ENCODE data around the gene FBXL17. TPM values are rescaled to one million over a fixed set of nuclear protein-coding genes. Genes with fewer than 3 reads are reported as not detected.

Gene FBXL17
- total and polyA plus RNA-seq, 2 of the 4 experiments (the other 2 are of a cell fraction) = 3.9 to 8.1 TPM

DNA sequence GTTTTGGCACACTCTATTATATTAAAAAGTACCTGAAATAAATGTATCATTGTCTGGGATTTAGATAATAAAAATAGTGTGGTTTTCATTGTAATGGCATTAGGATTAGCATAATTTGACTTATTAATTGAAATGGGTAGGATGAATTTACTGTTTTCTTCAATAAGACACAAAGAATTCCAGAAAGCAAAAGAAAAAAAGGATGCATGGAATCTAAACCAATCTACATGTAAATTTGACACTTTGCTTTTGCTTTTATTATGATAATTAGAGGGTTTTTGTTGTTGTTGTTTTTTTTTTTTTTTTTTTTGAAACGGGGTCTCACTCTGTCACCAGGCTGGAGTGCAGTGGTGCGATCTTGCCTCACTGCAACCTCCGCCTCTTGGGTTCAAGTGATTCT is 406.3 kb downstream of the FBXL17 start:
- in situ Hi-C loops (cut with MboI; ENCODE audit: low sequenced_read_pairs) (no loop called here), intact Hi-C loops (cut with micrococcal nuclease) (no loop called here), dilution Hi-C loops (cut with HindIII; ENCODE audit: low sequenced_read_pairs, unreplicated experiment) (no loop called here)
- BruUV-seq (replicated peaks) = no TSS peak
- no peak for TF ChIP-seq NFE2L2 (IDR thresholded peaks at IDR 0.05; ENCODE audit: low read depth, low read length)
- no peak for TF ChIP-seq SMC3 (IDR thresholded peaks at IDR 0.05; ENCODE audit: low read depth, low read length)
- TF ChIP-seq RCOR1 (IDR thresholded peaks at IDR 0.05; ENCODE audit: insufficient replicate concordance, low read length) = no peak
- no peak for TF ChIP-seq RAD21 (IDR thresholded peaks at IDR 0.05; ENCODE audit: low read length)
- TF ChIP-seq, protein P1, sequence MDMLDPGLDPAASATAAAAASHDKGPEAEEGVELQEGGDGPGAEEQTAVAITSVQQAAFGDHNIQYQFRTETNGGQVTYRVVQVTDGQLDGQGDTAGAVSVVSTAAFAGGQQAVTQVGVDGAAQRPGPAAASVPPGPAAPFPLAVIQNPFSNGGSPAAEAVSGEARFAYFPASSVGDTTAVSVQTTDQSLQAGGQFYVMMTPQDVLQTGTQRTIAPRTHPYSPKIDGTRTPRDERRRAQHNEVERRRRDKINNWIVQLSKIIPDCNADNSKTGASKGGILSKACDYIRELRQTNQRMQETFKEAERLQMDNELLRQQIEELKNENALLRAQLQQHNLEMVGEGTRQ (IDR thresholded peaks at IDR 0.05; ENCODE audit: low read depth, low read length) = no peak
- TF ChIP-seq MXI1 (IDR thresholded peaks at IDR 0.05; ENCODE audit: borderline replicate concordance, low read depth, low read length) = no peak
- TF ChIP-seq MAFK (IDR thresholded peaks at IDR 0.05; ENCODE audit: low read depth, low read length) = no peak
- TF ChIP-seq, protein P2, sequence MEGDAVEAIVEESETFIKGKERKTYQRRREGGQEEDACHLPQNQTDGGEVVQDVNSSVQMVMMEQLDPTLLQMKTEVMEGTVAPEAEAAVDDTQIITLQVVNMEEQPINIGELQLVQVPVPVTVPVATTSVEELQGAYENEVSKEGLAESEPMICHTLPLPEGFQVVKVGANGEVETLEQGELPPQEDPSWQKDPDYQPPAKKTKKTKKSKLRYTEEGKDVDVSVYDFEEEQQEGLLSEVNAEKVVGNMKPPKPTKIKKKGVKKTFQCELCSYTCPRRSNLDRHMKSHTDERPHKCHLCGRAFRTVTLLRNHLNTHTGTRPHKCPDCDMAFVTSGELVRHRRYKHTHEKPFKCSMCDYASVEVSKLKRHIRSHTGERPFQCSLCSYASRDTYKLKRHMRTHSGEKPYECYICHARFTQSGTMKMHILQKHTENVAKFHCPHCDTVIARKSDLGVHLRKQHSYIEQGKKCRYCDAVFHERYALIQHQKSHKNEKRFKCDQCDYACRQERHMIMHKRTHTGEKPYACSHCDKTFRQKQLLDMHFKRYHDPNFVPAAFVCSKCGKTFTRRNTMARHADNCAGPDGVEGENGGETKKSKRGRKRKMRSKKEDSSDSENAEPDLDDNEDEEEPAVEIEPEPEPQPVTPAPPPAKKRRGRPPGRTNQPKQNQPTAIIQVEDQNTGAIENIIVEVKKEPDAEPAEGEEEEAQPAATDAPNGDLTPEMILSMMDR (conservative IDR thresholded peaks at IDR 0.05; ENCODE audit: low read depth, low read length) = no peak
- TF ChIP-seq FOS (IDR thresholded peaks at IDR 0.05; ENCODE audit: low read depth, low read length) = no peak
- no peak for TF ChIP-seq CEBPB (IDR thresholded peaks at IDR 0.05; ENCODE audit: low read depth, low read length)
- no peak for TF ChIP-seq BHLHE40 (IDR thresholded peaks at IDR 0.05; ENCODE audit: low read depth, low read length)
- TF ChIP-seq MAZ (IDR thresholded peaks at IDR 0.05; ENCODE audit: borderline replicate concordance, low read depth, low read length) = no peak
- ChIA-PET POLR2A (ENCODE audit: unreplicated experiment) (no interaction called here), CTCF (no interaction called here)
- no peaks in the 10 kb centered on the region for H3K9me3 ChIP-seq (ENCODE audit: control insufficient read depth, insufficient read depth, low read length)
- ATAC-seq (ENCODE audit: low read depth) = no peak
- no peak overlapping the region for H4K91ac ChIP-seq (ENCODE audit: insufficient read depth, low read depth, low read length)
- no peak overlapping the region for H2AK5ac ChIP-seq (ENCODE audit: low read depth, low read length)
- no peak overlapping the region for H3K23ac ChIP-seq (ENCODE audit: low read depth, low read length)
- H3K9me1 ChIP-seq (ENCODE audit: insufficient read depth, low read length) = 0 out of 2 replicates have a peak, but pooled peaks cover 2% of the 10 kb centered on the region
- H3K27me3 ChIP-seq (ENCODE audit: control insufficient read depth, insufficient read depth, low read length) = no peaks in the 10 kb centered on the region
- H4K8ac ChIP-seq (ENCODE audit: low read depth in 2 of 2, low read length in 2 of 2) = no peak overlapping the region
- H2BK5ac ChIP-seq (ENCODE audit: low read depth, low read length, poor library complexity, severe bottlenecking) = no peak overlapping the region
- H2BK120ac ChIP-seq (ENCODE audit: low read depth, low read length) = no peak overlapping the region
- no peak overlapping the region for H2AK9ac ChIP-seq (replicated peaks; ENCODE audit: low read depth, low read length, poor library complexity)
- H3K36me3 ChIP-seq (ENCODE audit: control insufficient read depth, insufficient read depth, low read length) = no peaks in the 10 kb centered on the region
- no peak overlapping the region for H3K14ac ChIP-seq (replicated peaks; ENCODE audit: low read depth, low read length)
- no peak overlapping the region for H3K4me3 ChIP-seq (ENCODE audit: insufficient read depth, low read depth, low read length)
- no peak overlapping the region for H3K4me2 ChIP-seq (ENCODE audit: low read depth, low read length)
- no peak overlapping the region for H2AFZ ChIP-seq (replicated peaks; ENCODE audit: low read length, poor library complexity)
- H4K5ac ChIP-seq (ENCODE audit: low read depth, low read length) = no peak overlapping the region
- no peak overlapping the region for H3K18ac ChIP-seq (ENCODE audit: low read depth, low read length)
- peaks cover 3% of the 10 kb centered on the region; the same call in 1 of the 2 replicates for H3K4me1 ChIP-seq (ENCODE audit: control insufficient read depth, insufficient read depth, low read length)
- no peak overlapping the region for H2BK15ac ChIP-seq (ENCODE audit: low read depth, low read length)
- no peak overlapping the region for H3K27ac ChIP-seq (ENCODE audit: insufficient read depth, low read length)
- WGBS, 2 experiments (ENCODE audit: extremely low coverage in 2 of 2, insufficient read length in 1 of 2) = no CpG with 5 or more reads among the region's 3 CpGs
- no peak overlapping the region for H3K4ac ChIP-seq (ENCODE audit: low read depth, low read length)
- H3K79me1 ChIP-seq (ENCODE audit: low read depth in 1 of 2, low read length in 2 of 2) = no peaks in the 10 kb centered on the region
- H2BK20ac ChIP-seq (ENCODE audit: low read depth, low read length) = no peak overlapping the region
- no peak overlapping the region for H3K9ac ChIP-seq (ENCODE audit: low read depth, low read length)
- H3K56ac ChIP-seq (ENCODE audit: extremely low read depth, insufficient read depth, low read length) = no peak overlapping the region
- H4K20me1 ChIP-seq (ENCODE audit: insufficient read depth, low read length) = no peaks in the 10 kb centered on the region
- DNase-seq = no peak

Measured in IMR-90 (cell line).